H1 (cell line): ENCODE measurements around the gene FAH. TPM values are rescaled to one million over a fixed set of nuclear protein-coding genes. Genes with fewer than 3 reads are reported as not detected.

ENCODE experiments used
- CTCF ChIA-PET: fragments of 300-600 bp; sonication (Branson Sonifier 250); formaldehyde crosslinking; loops from one replicate; lab custom pipeline; 2021; ENCODE audit not compliant: partially characterized antibody; lab: Charles Lee
- POLR2A ChIA-PET: fragments of 300-600 bp; sonication (Branson Sonifier 250); formaldehyde crosslinking; loops from one replicate; lab custom pipeline; 2021; ENCODE audit warnings: inconsistent platforms; ENCODE audit not compliant: partially characterized antibody; lab: Charles Lee
- DNase-seq, 2 experiments: peaks; one replicate each; pipeline versions ENCODE4 v3.0.0 to v3.0.0-alpha.2; 2010 to 2022; ENCODE audit warnings: low spot score in 2 of 2, low read depth in 1 of 2, mixed read lengths in 1 of 2
- FAIRE-seq: peaks from 2 replicates; lab custom pipeline; 2011; peaks lifted over from hg19 to GRCh38; lab: Jason Lieb, UNC
- H2AFZ ChIP-seq: 2 replicates; pipeline ENCODE4 v1.8.1; 2012; ENCODE audit warnings: low read length, inconsistent platforms
- H2AK5ac ChIP-seq: 2 replicates; pipeline ENCODE4 v1.6.1; 2013; ENCODE audit warnings: low read depth, low read length
- H2BK120ac ChIP-seq: replicated peaks from 2 replicates; pipeline ENCODE3; 2013; ENCODE audit warnings: low read depth, low read length, inconsistent platforms
- H2BK12ac ChIP-seq: 2 replicates; pipeline ENCODE4 v1.6.1; 2013; ENCODE audit warnings: low read depth, low read length
- H2BK15ac ChIP-seq: 2 replicates; pipeline ENCODE4 v1.6.1; 2013; ENCODE audit warnings: low read length
- H2BK20ac ChIP-seq: 2 replicates; pipeline ENCODE4 v1.6.1; 2013; ENCODE audit warnings: low read length
- H2BK5ac ChIP-seq: 2 replicates; pipeline ENCODE4 v1.6.1; 2013; ENCODE audit warnings: low read depth, low read length
- H3K14ac ChIP-seq: 2 replicates; pipeline ENCODE4 v1.6.1; 2013; ENCODE audit warnings: inconsistent platforms; ENCODE audit not compliant: insufficient read length
- H3K18ac ChIP-seq: 2 replicates; pipeline ENCODE4 v1.6.1; 2013; ENCODE audit warnings: low read length; ENCODE audit errors: extremely low read depth
- H3K23ac ChIP-seq: 2 replicates; pipeline ENCODE4 v1.6.1; 2013; ENCODE audit warnings: inconsistent platforms; ENCODE audit not compliant: insufficient read length
- H3K23me2 ChIP-seq: 2 replicates; pipeline ENCODE4 v1.6.1; 2013; ENCODE audit warnings: low read depth, low read length
- H3K27ac ChIP-seq: 2 replicates; pipeline ENCODE4 v1.6.1; 2011; ENCODE audit warnings: low read depth, low read length, inconsistent platforms
- H3K27me3 ChIP-seq, 4 experiments: replicated peaks in 1 of 4; 1 replicate in 1 of 4; 2 replicates in 3 of 4; pipeline versions ENCODE4 v1.6.1 to v1.8.1; 2011 to 2013; ENCODE audit warnings: low read length in 3 of 4, mild to moderate bottlenecking in 3 of 4, inconsistent platforms in 2 of 4, mixed read lengths in 2 of 4, moderate library complexity in 1 of 4; ENCODE audit not compliant: control insufficient read depth in 3 of 4, insufficient read depth in 3 of 4; ENCODE audit errors: extremely low read depth in 1 of 4
- H3K36me3 ChIP-seq, 4 experiments: 2 replicates each; pipeline versions ENCODE4 v1.6.1 to v1.8.1; 2011 to 2013; ENCODE audit warnings: mild to moderate bottlenecking in 4 of 4, low read length in 3 of 4, moderate library complexity in 2 of 4, control low read depth in 1 of 4, inconsistent platforms in 1 of 4; ENCODE audit not compliant: insufficient read depth in 4 of 4, control insufficient read depth in 2 of 4
- H3K4ac ChIP-seq: replicated peaks from 2 replicates; pipeline ENCODE3; 2013; ENCODE audit warnings: low read length, low read depth, mixed read lengths, inconsistent platforms; ENCODE audit not compliant: insufficient read length
- H3K4me1 ChIP-seq, 4 experiments: replicated peaks in 1 of 4; 1 replicate in 1 of 4; 2 replicates in 3 of 4; pipeline versions ENCODE4 v1.6.1 to v1.8.1; 2011 to 2013; ENCODE audit warnings: low read length in 3 of 4, inconsistent platforms in 2 of 4, mixed read lengths in 1 of 4; ENCODE audit not compliant: insufficient read depth in 4 of 4, control insufficient read depth in 3 of 4
- H3K4me2 ChIP-seq, 2 experiments: 2 replicates each; pipeline versions ENCODE4 v1.6.1 to v1.8.1; 2011 to 2013; ENCODE audit warnings: low read depth in 2 of 2, low read length in 2 of 2, control low read depth in 1 of 2, inconsistent platforms in 1 of 2, mild to moderate bottlenecking in 1 of 2; ENCODE audit not compliant: insufficient read depth in 1 of 2
- H3K4me3 ChIP-seq, 4 experiments: fragments of 200-600, 300-600 bp in 1 of 4; sonication (generic), shearing (Covaris generic), sonication (Bioruptor Twin) in 1 of 4; 2 replicates each; pipeline versions ENCODE4 v1.5.1 to v1.8.1; 2011 to 2016; ENCODE audit warnings: low read length in 4 of 4, low read depth in 3 of 4, control low read depth in 2 of 4, inconsistent platforms in 2 of 4, mild to moderate bottlenecking in 2 of 4, mixed read lengths in 1 of 4, moderate library complexity in 1 of 4; ENCODE audit not compliant: insufficient read depth in 2 of 4; ENCODE audit errors: extremely low read depth in 1 of 4
- H3K56ac ChIP-seq: replicated peaks from 2 replicates; pipeline ENCODE3; 2013; ENCODE audit warnings: low read depth, mild to moderate bottlenecking, mixed read lengths, low read length, inconsistent platforms; ENCODE audit not compliant: insufficient read length
- H3K79me1 ChIP-seq: 2 replicates; pipeline ENCODE4 v1.6.1; 2013; ENCODE audit warnings: low read depth, low read length, control low read depth
- H3K79me2 ChIP-seq, 2 experiments: 2 replicates each; pipeline versions ENCODE4 v1.6.1 to v1.8.1; 2012 to 2013; ENCODE audit warnings: low read length in 2 of 2, mild to moderate bottlenecking in 2 of 2, inconsistent platforms in 1 of 2; ENCODE audit not compliant: insufficient read depth in 2 of 2, control insufficient read depth in 1 of 2
- H3K9ac ChIP-seq, 4 experiments: replicated peaks in 1 of 4; 1 replicate in 1 of 4; 2 replicates in 3 of 4; pipeline versions ENCODE4 v1.6.1 to v1.8.1; 2011 to 2013; ENCODE audit warnings: low read depth in 3 of 4, low read length in 3 of 4, control low read depth in 2 of 4, mild to moderate bottlenecking in 2 of 4, moderate library complexity in 2 of 4, inconsistent platforms in 1 of 4; ENCODE audit errors: extremely low read depth in 1 of 4
- H3K9me3 ChIP-seq, 2 experiments: 2 replicates each; pipeline versions ENCODE4 v1.6.1 to v1.8.1; 2012 to 2013; ENCODE audit warnings: mild to moderate bottlenecking in 2 of 2, moderate library complexity in 2 of 2, control low read depth in 1 of 2, inconsistent platforms in 1 of 2, low read depth in 1 of 2, low read length in 1 of 2, mixed read lengths in 1 of 2; ENCODE audit not compliant: insufficient read depth in 2 of 2
- H4K20me1 ChIP-seq, 2 experiments: replicated peaks in 1 of 2; 2 replicates each; pipeline versions ENCODE3 to v1.8.1; 2011 to 2013; ENCODE audit warnings: inconsistent platforms in 2 of 2, low read length in 2 of 2, mild to moderate bottlenecking in 1 of 2; ENCODE audit not compliant: insufficient read depth in 2 of 2, control insufficient read depth in 1 of 2
- H4K5ac ChIP-seq: 2 replicates; pipeline ENCODE4 v1.6.1; 2013; ENCODE audit warnings: low read length, low read depth, mixed read lengths, inconsistent platforms; ENCODE audit not compliant: insufficient read length
- H4K8ac ChIP-seq: 2 replicates; pipeline ENCODE4 v1.8.0; 2013; ENCODE audit warnings: mild to moderate bottlenecking, moderate library complexity, low read length, inconsistent platforms; ENCODE audit not compliant: insufficient read depth; ENCODE audit errors: extremely low read depth
- H4K91ac ChIP-seq: replicated peaks from 2 replicates; pipeline ENCODE3; 2013; ENCODE audit warnings: low read length, mixed read lengths, inconsistent platforms; ENCODE audit not compliant: insufficient read length
- CEBPB ChIP-seq: IDR thresholded peaks from 2 replicates; pipeline ENCODE4 v1.6.1; 2012; ENCODE audit warnings: low read depth, low read length
- HDAC2 ChIP-seq, 2 experiments: fragments of 300-600 bp in 1 of 2; sonication (generic) in 1 of 2; IDR thresholded peaks; 2 replicates each; pipeline ENCODE4 v1.6.1; 2011 to 2012; ENCODE audit warnings: low read depth in 2 of 2, low read length in 2 of 2, mild to moderate bottlenecking in 2 of 2, moderate library complexity in 2 of 2, borderline replicate concordance in 1 of 2, inconsistent platforms in 1 of 2
- KDM4A ChIP-seq: IDR thresholded peaks from one replicate; pipeline ENCODE4 v1.7.1; 2012; ENCODE audit warnings: low read depth, mild to moderate bottlenecking, moderate library complexity, low read length, inconsistent platforms; ENCODE audit not compliant: severe bottlenecking
- NRF1 ChIP-seq: IDR thresholded peaks from 2 replicates; pipeline ENCODE4 v1.6.1; 2011; ENCODE audit warnings: mild to moderate bottlenecking, low read depth, low read length, improper control_type of control experiment
- PHF8 ChIP-seq: fragments of 200-600 bp; sonication (generic); conservative IDR thresholded peaks from 2 replicates; pipeline ENCODE4 v1.7.1; 2012; ENCODE audit warnings: low read depth, mild to moderate bottlenecking, inconsistent platforms, low read length, moderate library complexity
- RBBP5 ChIP-seq: IDR thresholded peaks from 2 replicates; pipeline ENCODE4 v1.7.1; 2012; ENCODE audit warnings: low read depth, mild to moderate bottlenecking, inconsistent platforms, low read length, moderate library complexity, borderline replicate concordance
- RXRA ChIP-seq: IDR thresholded peaks from 2 replicates; pipeline ENCODE4 v1.6.1; 2011; ENCODE audit warnings: low read depth, mild to moderate bottlenecking, low read length, moderate library complexity; ENCODE audit not compliant: insufficient read depth
- SP2 ChIP-seq: IDR thresholded peaks from 2 replicates; pipeline ENCODE4 v1.6.1; 2012; ENCODE audit warnings: mild to moderate bottlenecking, low read length, inconsistent platforms
- TAF1 ChIP-seq: IDR thresholded peaks from 2 replicates; pipeline ENCODE4 v1.6.1; 2011; ENCODE audit warnings: mild to moderate bottlenecking, low read depth, low read length
- TCF12 ChIP-seq: IDR thresholded peaks from 2 replicates; pipeline ENCODE4 v1.6.1; 2011; ENCODE audit warnings: low read depth, mild to moderate bottlenecking, low read length
- TEAD4 ChIP-seq: IDR thresholded peaks from 2 replicates; pipeline ENCODE4 v1.6.1; 2012; ENCODE audit warnings: low read depth, low read length, inconsistent platforms, mixed read lengths
- WGBS, 2 experiments: shearing (Covaris generic) in 1 of 2; methylation state at CpG; one replicate each; pipeline versions ENCODE4 v1.1.6 to v1.1.7; 2013 to 2015; ENCODE audit warnings: low lambda C conversion rate in 2 of 2, mixed read lengths in 2 of 2, inconsistent platforms in 1 of 2, low coverage in 1 of 2, missing lambda C conversion rate in 1 of 2; ENCODE audit not compliant: insufficient replicate concordance in 2 of 2, insufficient coverage in 1 of 2, insufficient read length in 1 of 2; ENCODE audit errors: extremely low coverage in 1 of 2, missing lambda C conversion rate in 1 of 2; 5-methylcytosine and 5-hydroxymethylcytosine counted together
- polyA plus RNA-seq, 7 experiments: library from polyadenylated mRNA; depleted of rRNA in 3 of 7; stranded (reverse) in 5 of 7; unstranded in 2 of 7; fragments of >200 nt in 5 of 7; fragments of 200-250 nt in 2 of 7; gene quantifications; 1 replicate in 5 of 7; 2 replicates in 1 of 7; 4 replicates in 1 of 7; pipeline versions ENCODE4 v1.2.1 to v1.2.3, GENCODE V29; 2011 to 2013; ENCODE audit warnings: missing spikeins in 2 of 7, mixed read lengths in 2 of 7
- total RNA-seq: library from RNA; stranded (reverse); fragmentation: NEBNext Ultra II Directional; extraction: Animal tissue kit (Norgen Biotek cat#: 25700); gene quantifications from 2 replicates; pipeline ENCODE4 v1.2.1, GENCODE V29; 2021
- TF ChIP-seq, protein P1 (sequence below): IDR thresholded peaks from 2 replicates; pipeline ENCODE4 v1.6.1; 2012; ENCODE audit warnings: low read length, inconsistent platforms

The FAH gene
- total and polyA plus RNA-seq, 2 of the 8 experiments (the other 6 are each of a cell fraction or from before 2014, with no cell fraction given), result 20.0 to 21.7 TPM

DNA sequence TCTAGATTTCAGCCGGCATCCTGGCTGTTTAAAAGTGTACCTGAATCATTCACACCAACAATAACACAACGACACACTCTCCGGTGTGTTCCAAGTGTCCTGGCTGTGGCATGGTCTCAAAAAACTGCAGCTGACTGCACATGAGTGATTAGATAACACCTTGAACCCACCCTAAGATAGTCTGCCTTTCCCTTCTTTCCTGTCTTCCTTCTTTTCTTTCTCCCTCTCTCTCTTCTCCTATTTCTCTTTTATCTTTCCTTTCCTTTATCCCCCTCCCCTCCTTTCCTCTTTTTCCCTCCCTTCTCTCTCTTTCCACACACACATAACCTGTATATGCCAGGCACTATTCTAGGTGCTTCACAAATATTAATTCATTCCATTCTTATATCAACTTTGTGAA, 1.2 kb upstream of the FAH start:
- no peak overlapping the region for H3K23ac ChIP-seq
- H2BK20ac ChIP-seq, result no peak overlapping the region
- peaks cover 0 to 3% of the 10 kb centered on the region in 2 experiments for H4K20me1 ChIP-seq
- no peak overlapping the region for H3K56ac ChIP-seq
- no peak overlapping the region for H4K8ac ChIP-seq
- peaks cover 0 to 12% (median 2%) of the 10 kb centered on the region in 4 experiments; a peak in 3 of 7 replicates for H3K4me1 ChIP-seq
- peaks cover 9% of the 10 kb centered on the region for H3K23me2 ChIP-seq
- DNase-seq, result no peak
- no peak overlapping the region for H2AK5ac ChIP-seq
- H3K79me1 ChIP-seq, result peaks cover 3% of the 10 kb centered on the region; the same call in 1 of the 2 replicates
- H3K14ac ChIP-seq, result no peak overlapping the region
- no peak overlapping the region for H4K91ac ChIP-seq
- peak overlapping the region; percentile 92 to 93; a peak in 3 of 4 replicates for H3K4me2 ChIP-seq
- no peak overlapping the region for H2BK15ac ChIP-seq
- H3K9me3 ChIP-seq, result no peaks in the 10 kb centered on the region
- H2BK5ac ChIP-seq, result no peak overlapping the region
- no peak overlapping the region for H2BK120ac ChIP-seq
- H3K4ac ChIP-seq, result no peak overlapping the region
- POLR2A ChIA-PET, result interaction anchor here (2.2 kb wide), 1 partner anchor 10 kb away, joined by 11 read pairs; no protein-coding TSS in a partner anchor
- no peak overlapping the region for H2AFZ ChIP-seq
- H2BK12ac ChIP-seq, result no peak overlapping the region
- H3K36me3 ChIP-seq, result no peaks in the 10 kb centered on the region
- peaks cover 0 to 2% (median 0%) of the 10 kb centered on the region in 4 experiments; a peak in 2 of 7 replicates for H3K27me3 ChIP-seq
- no peaks in the 10 kb centered on the region for H3K79me2 ChIP-seq
- no peak overlapping the region for H4K5ac ChIP-seq
- WGBS, 2 experiments, result 81% methylated on average over 3 of the region's 3 CpGs; no CpG with 5 or more reads in 1 of the 2 experiments
- H3K27ac ChIP-seq, result no peak overlapping the region
- H3K9ac ChIP-seq, result no peak overlapping the region
- no peak overlapping the region for H3K18ac ChIP-seq
- peak overlapping the region in 2 of 4 experiments; percentile 46 to 79; a peak in 3 of 8 replicates for H3K4me3 ChIP-seq
- CTCF ChIA-PET, result interaction anchor here (1.5 to 2.2 kb wide), 3 partner anchors 20 to 63 kb away, joined by 3 to 10 read pairs (median 5); no protein-coding TSS in a partner anchor
- FAIRE-seq, result no peak
- no peak for TF ChIP-seq SP2
- TF ChIP-seq CEBPB, result no peak
- TF ChIP-seq TCF12, result no peak
- no peak for TF ChIP-seq NRF1
- TF ChIP-seq RBBP5, result no peak
- no peak for TF ChIP-seq TEAD4
- TF ChIP-seq HDAC2 (IDR thresholded peaks at IDR 0.05; ENCODE audit: borderline replicate concordance in 1 of 2, low read depth in 2 of 2, low read length in 2 of 2), result no peak
- TF ChIP-seq TAF1, result no peak
- TF ChIP-seq, protein P1, sequence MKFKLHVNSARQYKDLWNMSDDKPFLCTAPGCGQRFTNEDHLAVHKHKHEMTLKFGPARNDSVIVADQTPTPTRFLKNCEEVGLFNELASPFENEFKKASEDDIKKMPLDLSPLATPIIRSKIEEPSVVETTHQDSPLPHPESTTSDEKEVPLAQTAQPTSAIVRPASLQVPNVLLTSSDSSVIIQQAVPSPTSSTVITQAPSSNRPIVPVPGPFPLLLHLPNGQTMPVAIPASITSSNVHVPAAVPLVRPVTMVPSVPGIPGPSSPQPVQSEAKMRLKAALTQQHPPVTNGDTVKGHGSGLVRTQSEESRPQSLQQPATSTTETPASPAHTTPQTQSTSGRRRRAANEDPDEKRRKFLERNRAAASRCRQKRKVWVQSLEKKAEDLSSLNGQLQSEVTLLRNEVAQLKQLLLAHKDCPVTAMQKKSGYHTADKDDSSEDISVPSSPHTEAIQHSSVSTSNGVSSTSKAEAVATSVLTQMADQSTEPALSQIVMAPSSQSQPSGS, result no peak
- TF ChIP-seq PHF8, result no peak
- TF ChIP-seq RXRA, result no peak
- no peak for TF ChIP-seq KDM4A
